H9 (cell line): Measurements from ENCODE around the gene NR2F1-AS1. TPM values are rescaled to one million over a fixed set of nuclear protein-coding genes. Genes with fewer than 3 reads are reported as not detected.

ENCODE experiments used
- DNase-seq: peaks from one replicate; pipeline ENCODE4 v3.0.0-alpha.2; 2017
- H2AFZ ChIP-seq: one replicate; pipeline ENCODE4 v1.6.1; 2013; ENCODE audit warnings: mild to moderate bottlenecking, low read length, control low read depth, moderate library complexity
- H2AK5ac ChIP-seq: 2 replicates; pipeline ENCODE4 v1.6.1; 2013; ENCODE audit warnings: low read length, control low read depth, mixed read lengths; ENCODE audit not compliant: insufficient read length
- H2BK120ac ChIP-seq: one replicate; pipeline ENCODE4 v1.6.1; 2013; ENCODE audit warnings: low read depth, mild to moderate bottlenecking, low read length, control low read depth, inconsistent platforms; ENCODE audit not compliant: poor library complexity, severe bottlenecking
- H2BK12ac ChIP-seq: 2 replicates; pipeline ENCODE4 v1.6.1; 2013; ENCODE audit warnings: low read length, control low read depth, mixed read lengths, low read depth; ENCODE audit not compliant: insufficient read length
- H2BK15ac ChIP-seq: 2 replicates; pipeline ENCODE4 v1.6.1; 2013; ENCODE audit warnings: low read depth, low read length, control low read depth
- H2BK20ac ChIP-seq: one replicate; pipeline ENCODE4 v1.6.1; 2013; ENCODE audit warnings: low read depth, mild to moderate bottlenecking, low read length, control low read depth, inconsistent platforms; ENCODE audit not compliant: poor library complexity, severe bottlenecking
- H2BK5ac ChIP-seq: 2 replicates; pipeline ENCODE4 v1.6.1; 2013; ENCODE audit warnings: low read length, control low read depth, mixed read lengths; ENCODE audit not compliant: insufficient read length
- H3K14ac ChIP-seq: 2 replicates; pipeline ENCODE4 v1.6.1; 2013; ENCODE audit warnings: low read length, control low read depth; ENCODE audit not compliant: insufficient read depth
- H3K18ac ChIP-seq: 2 replicates; pipeline ENCODE4 v1.6.1; 2013; ENCODE audit warnings: low read depth, mild to moderate bottlenecking, mixed read lengths, low read length, control low read depth; ENCODE audit not compliant: insufficient read length
- H3K23ac ChIP-seq: 2 replicates; pipeline ENCODE4 v1.6.1; 2013; ENCODE audit warnings: low read length, control low read depth, mixed read lengths, low read depth; ENCODE audit not compliant: insufficient read length
- H3K23me2 ChIP-seq: 2 replicates; pipeline ENCODE4 v1.6.1; 2013; ENCODE audit warnings: low read depth, mild to moderate bottlenecking, mixed read lengths, low read length, control low read depth; ENCODE audit not compliant: insufficient read length, poor library complexity, severe bottlenecking
- H3K27ac ChIP-seq: 2 replicates; pipeline ENCODE4 v1.5.1; 2013; ENCODE audit warnings: low read length, control low read depth, mixed read lengths, low read depth; ENCODE audit not compliant: insufficient read length
- H3K27me3 ChIP-seq: 2 replicates; pipeline ENCODE4 v1.6.1; 2013; ENCODE audit warnings: low read length, control low read depth, inconsistent platforms; ENCODE audit not compliant: insufficient read depth
- H3K4ac ChIP-seq: 2 replicates; pipeline ENCODE4 v1.6.1; 2013; ENCODE audit warnings: low read depth, mild to moderate bottlenecking, control low read depth, inconsistent platforms, low read length, moderate library complexity
- H3K4me1 ChIP-seq: 2 replicates; pipeline ENCODE4 v1.6.1; 2013; ENCODE audit warnings: low read length, control low read depth, inconsistent platforms; ENCODE audit not compliant: insufficient read depth
- H3K4me2 ChIP-seq: 2 replicates; pipeline ENCODE4 v1.6.1; 2013; ENCODE audit warnings: low read length, control low read depth, mixed read lengths; ENCODE audit not compliant: insufficient read length, insufficient read depth
- H3K56ac ChIP-seq: 2 replicates; pipeline ENCODE4 v1.6.1; 2013; ENCODE audit warnings: low read depth, mild to moderate bottlenecking, mixed read lengths, low read length, control low read depth; ENCODE audit not compliant: insufficient read length
- H3K79me1 ChIP-seq: 2 replicates; pipeline ENCODE4 v1.6.1; 2013; ENCODE audit warnings: low read depth, mild to moderate bottlenecking, moderate library complexity, low read length, control low read depth, inconsistent platforms; ENCODE audit not compliant: insufficient read depth, poor library complexity, severe bottlenecking
- H3K79me2 ChIP-seq: 2 replicates; pipeline ENCODE4 v1.6.1; 2013; ENCODE audit warnings: low read length, control low read depth, inconsistent platforms; ENCODE audit not compliant: insufficient read depth
- H3K9ac ChIP-seq: 2 replicates; pipeline ENCODE4 v1.6.1; 2013; ENCODE audit warnings: low read length, control low read depth, mixed read lengths; ENCODE audit not compliant: insufficient read length; ENCODE audit errors: extremely low read depth
- H3K9me3 ChIP-seq: one replicate; pipeline ENCODE4 v1.6.1; 2013; ENCODE audit warnings: low read depth, low read length, inconsistent platforms; ENCODE audit not compliant: control insufficient read depth
- H3T11ph ChIP-seq: one replicate; pipeline ENCODE4 v1.6.1; 2013; ENCODE audit warnings: mild to moderate bottlenecking, low read length, control low read depth, inconsistent platforms
- H4K20me1 ChIP-seq: one replicate; pipeline ENCODE4 v1.6.1; 2013; ENCODE audit not compliant: control insufficient read depth, insufficient read length, insufficient read depth
- H4K5ac ChIP-seq: 2 replicates; pipeline ENCODE4 v1.6.1; 2013; ENCODE audit warnings: low read depth, mild to moderate bottlenecking, mixed read lengths, low read length, control low read depth; ENCODE audit not compliant: insufficient read length
- H4K8ac ChIP-seq: replicated peaks from 2 replicates; pipeline ENCODE4 v1.6.1; 2013; ENCODE audit warnings: low read length, control low read depth, mixed read lengths, low read depth; ENCODE audit not compliant: insufficient read length
- H4K91ac ChIP-seq: 2 replicates; pipeline ENCODE4 v1.6.1; 2013; ENCODE audit warnings: low read depth, mild to moderate bottlenecking, moderate library complexity, mixed read lengths, low read length, control low read depth; ENCODE audit not compliant: insufficient read length
- H3K27ac Mint-ChIP-seq, 3 experiments: 2 replicates in 2 of 3; 3 replicates in 1 of 3; pipeline ENCODE4 v1.8.0; 2020 to 2021; ENCODE audit warnings: mixed read lengths in 3 of 3, mild to moderate bottlenecking in 1 of 3, moderate library complexity in 1 of 3
- H3K27me3 Mint-ChIP-seq: 2 replicates; pipeline ENCODE4 v1.8.0; 2021; ENCODE audit warnings: low read depth, mild to moderate bottlenecking, moderate library complexity, mixed read lengths
- H3K36me3 Mint-ChIP-seq, 3 experiments: 2 replicates in 2 of 3; 3 replicates in 1 of 3; pipeline ENCODE4 v1.8.0; 2020 to 2021; ENCODE audit warnings: low read depth in 3 of 3, mixed read lengths in 3 of 3; ENCODE audit not compliant: insufficient read depth in 1 of 3
- H3K4me1 Mint-ChIP-seq, 2 experiments: 2 replicates each; pipeline ENCODE4 v1.8.0; 2020; ENCODE audit warnings: mixed read lengths in 2 of 2
- H3K4me3 Mint-ChIP-seq, 2 experiments: 2 replicates in 1 of 2; 3 replicates in 1 of 2; pipeline ENCODE4 v1.8.0; 2020 to 2021; ENCODE audit warnings: mild to moderate bottlenecking in 2 of 2, mixed read lengths in 2 of 2, moderate library complexity in 1 of 2
- H3K9me3 Mint-ChIP-seq, 2 experiments: 2 replicates in 1 of 2; 3 replicates in 1 of 2; pipeline ENCODE4 v1.8.0; 2020; ENCODE audit warnings: mild to moderate bottlenecking in 2 of 2, mixed read lengths in 2 of 2, moderate library complexity in 1 of 2
- WGBS: extraction: QIAGEN DNeasy Blood & Tissue Kit; methylation state at CpG from one replicate; pipeline ENCODE4 v1.1.7; 2013; ENCODE audit warnings: missing lambda C conversion rate, low lambda C conversion rate, mixed read lengths; ENCODE audit not compliant: insufficient read length; ENCODE audit errors: extremely low coverage; 5-methylcytosine and 5-hydroxymethylcytosine counted together
- total RNA-seq: library from RNA; stranded (reverse); gene quantifications from 2 replicates; pipeline ENCODE4 v1.2.1, GENCODE V29; 2021
- TF ChIP-seq, protein P1 (sequence below): fragments of 200-600 bp; sonication (generic); conservative IDR thresholded peaks from 3 replicates; pipeline ENCODE4 v1.8.0; 2021; ENCODE audit warnings: antibody characterized with exemption, mild to moderate bottlenecking

Gene NR2F1-AS1
- total RNA-seq, 1 experiment from 2014 or later, result 1.9 TPM

DNA sequence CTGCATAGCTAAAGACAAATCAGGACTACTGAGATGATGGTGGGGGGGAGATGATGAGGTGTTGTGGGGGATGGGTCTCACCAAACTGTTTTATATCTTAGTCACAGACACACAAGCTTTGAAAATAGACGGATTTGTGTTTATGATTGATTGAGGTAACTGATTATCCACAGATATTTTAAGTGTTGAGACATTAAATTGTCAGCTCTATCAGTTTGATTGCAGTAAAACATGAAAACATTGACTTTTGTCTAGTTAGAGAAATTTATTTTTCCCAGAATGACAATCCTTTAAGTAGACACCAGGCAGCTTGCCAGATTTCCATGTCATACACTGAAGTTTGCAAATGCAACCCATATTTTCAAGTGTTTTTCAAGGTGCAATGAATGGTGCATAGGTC is 149.8 kb downstream of the NR2F1-AS1 start:
- no CpG with 5 or more reads among the region's 1 CpG for WGBS
- H3K56ac ChIP-seq, result no peak overlapping the region
- no peaks in the 10 kb centered on the region for H3K27me3 ChIP-seq
- no peak overlapping the region for H3K18ac ChIP-seq
- no peak overlapping the region for H3K23ac ChIP-seq
- H3K14ac ChIP-seq, result no peak overlapping the region
- no peak overlapping the region for H2BK15ac ChIP-seq
- H3K4me2 ChIP-seq, result no peak overlapping the region
- H3K23me2 ChIP-seq, result no peaks in the 10 kb centered on the region
- no peak overlapping the region for H2AFZ ChIP-seq
- H3K27ac ChIP-seq, result no peak overlapping the region
- H3K36me3 Mint-ChIP-seq, result no peaks in the 10 kb centered on the region
- no peak overlapping the region for H3T11ph ChIP-seq
- no peak overlapping the region for H2BK12ac ChIP-seq
- H3K79me2 ChIP-seq, result no peaks in the 10 kb centered on the region
- no peak overlapping the region for H4K5ac ChIP-seq
- H2BK120ac ChIP-seq, result no peak overlapping the region
- peaks cover 11 to 20% of the 10 kb centered on the region in 2 experiments for H3K4me1 Mint-ChIP-seq
- H3K9me3 ChIP-seq, result no peaks in the 10 kb centered on the region
- peaks cover 5% of the 10 kb centered on the region for H3K4me1 ChIP-seq
- no peak overlapping the region for H3K4ac ChIP-seq
- no peak overlapping the region for H4K8ac ChIP-seq
- H2AK5ac ChIP-seq, result no peak overlapping the region
- no peak for DNase-seq
- H2BK20ac ChIP-seq, result no peak overlapping the region
- TF ChIP-seq, protein P1, sequence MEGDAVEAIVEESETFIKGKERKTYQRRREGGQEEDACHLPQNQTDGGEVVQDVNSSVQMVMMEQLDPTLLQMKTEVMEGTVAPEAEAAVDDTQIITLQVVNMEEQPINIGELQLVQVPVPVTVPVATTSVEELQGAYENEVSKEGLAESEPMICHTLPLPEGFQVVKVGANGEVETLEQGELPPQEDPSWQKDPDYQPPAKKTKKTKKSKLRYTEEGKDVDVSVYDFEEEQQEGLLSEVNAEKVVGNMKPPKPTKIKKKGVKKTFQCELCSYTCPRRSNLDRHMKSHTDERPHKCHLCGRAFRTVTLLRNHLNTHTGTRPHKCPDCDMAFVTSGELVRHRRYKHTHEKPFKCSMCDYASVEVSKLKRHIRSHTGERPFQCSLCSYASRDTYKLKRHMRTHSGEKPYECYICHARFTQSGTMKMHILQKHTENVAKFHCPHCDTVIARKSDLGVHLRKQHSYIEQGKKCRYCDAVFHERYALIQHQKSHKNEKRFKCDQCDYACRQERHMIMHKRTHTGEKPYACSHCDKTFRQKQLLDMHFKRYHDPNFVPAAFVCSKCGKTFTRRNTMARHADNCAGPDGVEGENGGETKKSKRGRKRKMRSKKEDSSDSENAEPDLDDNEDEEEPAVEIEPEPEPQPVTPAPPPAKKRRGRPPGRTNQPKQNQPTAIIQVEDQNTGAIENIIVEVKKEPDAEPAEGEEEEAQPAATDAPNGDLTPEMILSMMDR, result no peak
- no peaks in the 10 kb centered on the region for H3K9me3 Mint-ChIP-seq
- H3K4me3 Mint-ChIP-seq, result no peak overlapping the region
- no peak overlapping the region for H4K91ac ChIP-seq
- no peaks in the 10 kb centered on the region for H4K20me1 ChIP-seq
- H3K27me3 Mint-ChIP-seq, result no peaks in the 10 kb centered on the region
- H3K9ac ChIP-seq, result no peak overlapping the region
- H2BK5ac ChIP-seq, result no peak overlapping the region
- H3K79me1 ChIP-seq, result no peaks in the 10 kb centered on the region
- H3K27ac Mint-ChIP-seq, result no peak overlapping the region
